ENCODE results near the gene FAM169A. TPM values are rescaled to one million over a fixed set of nuclear protein-coding genes. Genes with fewer than 3 reads are reported as not detected.
"Not testable (repeated sequence)": the region's sequence is repeated elsewhere in the genome, so short reads cannot be mapped to it uniquely, and the experiment has no call there.

The FAM169A gene
- total RNA-seq, 2 experiments from 2014 or later = 3.8 to 5.6 TPM

GRCh38 chr5:74865256-74865803 lies 857 bp downstream of the FAM169A start:
- Mint-ChIP-seq H3K27ac (peak overlapping the region; percentile 92), H3K9me3 (ENCODE audit: insufficient read depth) (no peaks in the 10 kb centered on the region), H3K4me1 (ENCODE audit: low read depth) (peaks cover 18% of the 10 kb centered on the region), H3K27me3 (ENCODE audit: low read depth) (peaks cover 8% of the 10 kb centered on the region), H3K36me3 (ENCODE audit: low read depth) (peaks cover 3% of the 10 kb centered on the region), H3K4me3 (peak overlapping the region; percentile 83)
- ATAC-seq (peak; percentile 31), DNase-seq (no peak)
- ChIA-PET POLR2A (interaction anchor here (0.5 kb wide), 1 partner anchor 165 kb away, joined by 3 read pairs; no protein-coding TSS in a partner anchor), CTCF (no interaction called here)

GRCh38 chr5:74864823-74865222 lies 1.4 kb downstream of the FAM169A start:
- no peaks in the 10 kb centered on the region for H3K9me3 Mint-ChIP-seq (ENCODE audit: insufficient read depth)
- DNase-seq (no peak), ATAC-seq (no peak)
- peaks cover 3% of the 10 kb centered on the region for H3K36me3 Mint-ChIP-seq (ENCODE audit: low read depth)
- ChIA-PET CTCF (no interaction called here), POLR2A (no interaction called here)
- H3K27me3 Mint-ChIP-seq (ENCODE audit: low read depth) = peaks cover 7% of the 10 kb centered on the region
- H3K4me3 Mint-ChIP-seq = peak overlapping the region; percentile 83
- H3K4me1 Mint-ChIP-seq (ENCODE audit: low read depth) = peaks cover 18% of the 10 kb centered on the region
- H3K27ac Mint-ChIP-seq = no peak overlapping the region

- ATAC-seq (no peak), DNase-seq (no peak)
- ChIA-PET POLR2A (no interaction called here), CTCF (no interaction called here)
- H3K4me1 Mint-ChIP-seq (ENCODE audit: low read depth) = peaks cover 18% of the 10 kb centered on the region
- H3K4me3 Mint-ChIP-seq = no peak overlapping the region
- no peak overlapping the region for H3K27ac Mint-ChIP-seq
- peaks cover 3% of the 10 kb centered on the region for H3K36me3 Mint-ChIP-seq (ENCODE audit: low read depth)
- H3K27me3 Mint-ChIP-seq (ENCODE audit: low read depth) = peaks cover 4% of the 10 kb centered on the region
- H3K9me3 Mint-ChIP-seq (ENCODE audit: insufficient read depth) = no peaks in the 10 kb centered on the region
Measured at GRCh38 chr5:74863726-74864125, 2.5 kb downstream of the FAM169A start.

GRCh38 chr5:74862221-74862620 lies 4.0 kb downstream of the FAM169A start:
- ChIA-PET POLR2A (interaction anchor here (1.0 kb wide), 1 partner anchor 10 kb away, joined by 3 read pairs; no protein-coding TSS in a partner anchor), CTCF (no interaction called here)
- ATAC-seq = no peak
- no peak for DNase-seq
- Mint-ChIP-seq H3K4me1 (ENCODE audit: low read depth) (peaks cover 18% of the 10 kb centered on the region), H3K4me3 (no peak overlapping the region), H3K36me3 (ENCODE audit: low read depth) (peaks cover 3% of the 10 kb centered on the region), H3K27me3 (ENCODE audit: low read depth) (peaks cover 4% of the 10 kb centered on the region), H3K27ac (no peak overlapping the region), H3K9me3 (ENCODE audit: insufficient read depth) (no peaks in the 10 kb centered on the region)

- peaks cover 10% of the 10 kb centered on the region for H3K9me3 Mint-ChIP-seq (ENCODE audit: insufficient read depth)
- H3K36me3 Mint-ChIP-seq (ENCODE audit: low read depth); POLR2A ChIA-PET; H3K27me3 Mint-ChIP-seq (ENCODE audit: low read depth); CTCF ChIA-PET; H3K27ac Mint-ChIP-seq; H3K4me1 Mint-ChIP-seq (ENCODE audit: low read depth); DNase-seq; ATAC-seq; H3K4me3 Mint-ChIP-seq: not testable (repeated sequence)
Measured at GRCh38 chr5:74856975-74857374, 9.2 kb downstream of the FAM169A start.

GRCh38 chr5:74853256-74853655 lies 12.9 kb downstream of the FAM169A start:
- peaks cover 10% of the 10 kb centered on the region for H3K9me3 Mint-ChIP-seq (ENCODE audit: insufficient read depth)
- peaks cover 8% of the 10 kb centered on the region for H3K36me3 Mint-ChIP-seq (ENCODE audit: low read depth)
- H3K4me3 Mint-ChIP-seq = no peak overlapping the region
- no peaks in the 10 kb centered on the region for H3K27me3 Mint-ChIP-seq (ENCODE audit: low read depth)
- ChIA-PET POLR2A (no interaction called here), CTCF (no interaction called here)
- no peak overlapping the region for H3K27ac Mint-ChIP-seq
- DNase-seq (no peak), ATAC-seq (no peak)
- H3K4me1 Mint-ChIP-seq (ENCODE audit: low read depth) = peaks cover 17% of the 10 kb centered on the region

GRCh38 chr5:74851684-74852353 lies 14.4 kb downstream of the FAM169A start:
- ChIA-PET CTCF (interaction anchor here (1.2 to 1.5 kb wide), 2 partner anchors 19 to 68 kb away, joined by 3 read pairs; no protein-coding TSS in a partner anchor), POLR2A (interaction anchor here (0.8 kb wide), 1 partner anchor 10 kb away, joined by 3 read pairs; no protein-coding TSS in a partner anchor)
- peak overlapping the region; percentile 42 for H3K4me3 Mint-ChIP-seq
- H3K36me3 Mint-ChIP-seq (ENCODE audit: low read depth) = peaks cover 8% of the 10 kb centered on the region
- peaks cover 17% of the 10 kb centered on the region for H3K4me1 Mint-ChIP-seq (ENCODE audit: low read depth)
- no peak for DNase-seq
- peaks cover 10% of the 10 kb centered on the region for H3K9me3 Mint-ChIP-seq (ENCODE audit: insufficient read depth)
- ATAC-seq = no peak
- H3K27me3 Mint-ChIP-seq (ENCODE audit: low read depth) = no peaks in the 10 kb centered on the region
- H3K27ac Mint-ChIP-seq = peak overlapping the region; percentile 53

GRCh38 chr5:74850789-74851425 lies 15.3 kb downstream of the FAM169A start:
- Mint-ChIP-seq H3K9me3 (ENCODE audit: insufficient read depth) (peaks cover 5% of the 10 kb centered on the region), H3K4me3 (no peak overlapping the region), H3K4me1 (ENCODE audit: low read depth) (peaks cover 17% of the 10 kb centered on the region), H3K27me3 (ENCODE audit: low read depth) (no peaks in the 10 kb centered on the region), H3K27ac (no peak overlapping the region), H3K36me3 (ENCODE audit: low read depth) (peaks cover 5% of the 10 kb centered on the region)
- DNase-seq (no peak), ATAC-seq (no peak)
- ChIA-PET POLR2A (interaction anchor here (0.9 to 1.1 kb wide), 2 partner anchors 13 to 262 kb away, joined by 3 read pairs; no protein-coding TSS in a partner anchor), CTCF (interaction anchor here (1.1 to 1.5 kb wide), 3 partner anchors 20 to 90 kb away, joined by 3 read pairs; no protein-coding TSS in a partner anchor)

GRCh38 chr5:74850030-74850429 lies 16.2 kb downstream of the FAM169A start:
- ChIA-PET POLR2A (interaction anchor here (1.1 kb wide), 1 partner anchor 12 kb away, joined by 3 read pairs; no protein-coding TSS in a partner anchor), CTCF (interaction anchor here (1.1 kb wide), 1 partner anchor 89 kb away, joined by 3 read pairs; no protein-coding TSS in a partner anchor)
- Mint-ChIP-seq H3K9me3 (ENCODE audit: insufficient read depth) (no peaks in the 10 kb centered on the region), H3K4me1 (ENCODE audit: low read depth) (peaks cover 17% of the 10 kb centered on the region), H3K27ac (no peak overlapping the region), H3K36me3 (ENCODE audit: low read depth) (no peaks in the 10 kb centered on the region), H3K27me3 (ENCODE audit: low read depth) (no peaks in the 10 kb centered on the region), H3K4me3 (no peak overlapping the region)
- DNase-seq (no peak), ATAC-seq (no peak)

- DNase-seq (no peak), ATAC-seq (no peak)
- H3K27me3 Mint-ChIP-seq (ENCODE audit: low read depth) = no peaks in the 10 kb centered on the region
- no peak overlapping the region for H3K27ac Mint-ChIP-seq
- H3K4me3 Mint-ChIP-seq = no peak overlapping the region
- ChIA-PET POLR2A (interaction anchor here (0.7 kb wide), 1 partner anchor 21 kb away, joined by 3 read pairs; no protein-coding TSS in a partner anchor), CTCF (interaction anchor here (1.5 kb wide), 1 partner anchor 11 kb away, joined by 3 read pairs; no protein-coding TSS in a partner anchor)
- H3K36me3 Mint-ChIP-seq (ENCODE audit: low read depth) = no peaks in the 10 kb centered on the region
- H3K4me1 Mint-ChIP-seq (ENCODE audit: low read depth) = peaks cover 17% of the 10 kb centered on the region
- no peaks in the 10 kb centered on the region for H3K9me3 Mint-ChIP-seq (ENCODE audit: insufficient read depth)
Measured at GRCh38 chr5:74848553-74849025, 17.6 kb downstream of the FAM169A start.

GRCh38 chr5:74839229-74839628 lies 27.0 kb downstream of the FAM169A start:
- Mint-ChIP-seq H3K27me3 (ENCODE audit: low read depth) (no peaks in the 10 kb centered on the region), H3K4me3 (no peak overlapping the region), H3K4me1 (ENCODE audit: low read depth) (peaks cover 8% of the 10 kb centered on the region), H3K9me3 (ENCODE audit: insufficient read depth) (no peaks in the 10 kb centered on the region), H3K36me3 (ENCODE audit: low read depth) (peaks cover 6% of the 10 kb centered on the region), H3K27ac (no peak overlapping the region)
- ChIA-PET CTCF (no interaction called here), POLR2A (no interaction called here)
- no peak for DNase-seq
- ATAC-seq = no peak

GRCh38 chr5:74838262-74838661 lies 27.9 kb downstream of the FAM169A start:
- Mint-ChIP-seq H3K4me3 (no peak overlapping the region), H3K36me3 (ENCODE audit: low read depth) (peaks cover 6% of the 10 kb centered on the region), H3K27ac (no peak overlapping the region), H3K27me3 (ENCODE audit: low read depth) (no peaks in the 10 kb centered on the region), H3K9me3 (ENCODE audit: insufficient read depth) (no peaks in the 10 kb centered on the region), H3K4me1 (ENCODE audit: low read depth) (peaks cover 8% of the 10 kb centered on the region)
- DNase-seq (no peak), ATAC-seq (no peak)
- ChIA-PET POLR2A (interaction anchor here (1.0 kb wide), 1 partner anchor 12 kb away, joined by 3 read pairs; no protein-coding TSS in a partner anchor), CTCF (no interaction called here)

Data from activated CD8-positive, alpha-beta T cell treated with anti-CD3 and anti-CD28 coated beads, Interleukin-2, amount 10 ng/mL, durations not matched to agents 7 days and 5 days (primary cell).